GM12872 (cell line): Measurements from ENCODE around the gene ARHGEF6.

Experiments
- TF ChIP-seq, protein P1 (sequence below): IDR thresholded peaks from 3 replicates; pipeline ENCODE4 v1.5.1; 2011; ENCODE audit warnings: low read depth, mild to moderate bottlenecking, low read length, moderate library complexity; ENCODE audit not compliant: insufficient read depth

Gene ARHGEF6

GRCh38 chrX:136736690-136737089 is 44.0 kb downstream of the ARHGEF6 start:
- TF ChIP-seq, protein P1, sequence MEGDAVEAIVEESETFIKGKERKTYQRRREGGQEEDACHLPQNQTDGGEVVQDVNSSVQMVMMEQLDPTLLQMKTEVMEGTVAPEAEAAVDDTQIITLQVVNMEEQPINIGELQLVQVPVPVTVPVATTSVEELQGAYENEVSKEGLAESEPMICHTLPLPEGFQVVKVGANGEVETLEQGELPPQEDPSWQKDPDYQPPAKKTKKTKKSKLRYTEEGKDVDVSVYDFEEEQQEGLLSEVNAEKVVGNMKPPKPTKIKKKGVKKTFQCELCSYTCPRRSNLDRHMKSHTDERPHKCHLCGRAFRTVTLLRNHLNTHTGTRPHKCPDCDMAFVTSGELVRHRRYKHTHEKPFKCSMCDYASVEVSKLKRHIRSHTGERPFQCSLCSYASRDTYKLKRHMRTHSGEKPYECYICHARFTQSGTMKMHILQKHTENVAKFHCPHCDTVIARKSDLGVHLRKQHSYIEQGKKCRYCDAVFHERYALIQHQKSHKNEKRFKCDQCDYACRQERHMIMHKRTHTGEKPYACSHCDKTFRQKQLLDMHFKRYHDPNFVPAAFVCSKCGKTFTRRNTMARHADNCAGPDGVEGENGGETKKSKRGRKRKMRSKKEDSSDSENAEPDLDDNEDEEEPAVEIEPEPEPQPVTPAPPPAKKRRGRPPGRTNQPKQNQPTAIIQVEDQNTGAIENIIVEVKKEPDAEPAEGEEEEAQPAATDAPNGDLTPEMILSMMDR, result no peak

GRCh38 chrX:136735601-136736000 is 45.1 kb downstream of the ARHGEF6 start:
- TF ChIP-seq, protein P1, result no peak

DNA sequence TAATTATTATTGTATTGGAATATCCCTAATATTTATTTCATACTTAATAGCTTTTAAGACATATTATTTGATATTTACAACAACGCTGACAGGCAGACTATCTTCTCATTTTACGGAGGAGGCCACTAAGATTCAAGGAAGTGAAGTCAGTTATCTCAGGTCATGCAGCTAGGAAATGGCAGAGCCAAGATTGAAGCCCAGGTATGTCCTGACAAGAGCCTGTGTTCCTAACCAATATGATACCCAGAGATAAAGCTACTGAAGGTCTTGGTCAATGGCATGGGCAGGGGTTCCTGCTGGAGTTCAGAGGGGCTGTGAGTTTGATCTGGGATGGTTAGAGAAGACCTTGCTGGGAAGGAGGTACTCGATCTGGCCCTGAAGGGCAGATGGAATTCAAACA is 47.1 kb downstream of the ARHGEF6 start:
- TF ChIP-seq, protein P1, result no peak

- TF ChIP-seq, protein P1, result no peak
These were observed 48.9 kb downstream of the ARHGEF6 start for GRCh38 chrX:136731798-136732197.

GRCh38 chrX:136731207-136731782 is 49.4 kb downstream of the ARHGEF6 start:
- TF ChIP-seq, protein P1, result no peak

- TF ChIP-seq, protein P1, result no peak
These were observed 52.3 kb downstream of the ARHGEF6 start for GRCh38 chrX:136728393-136728792.

DNA sequence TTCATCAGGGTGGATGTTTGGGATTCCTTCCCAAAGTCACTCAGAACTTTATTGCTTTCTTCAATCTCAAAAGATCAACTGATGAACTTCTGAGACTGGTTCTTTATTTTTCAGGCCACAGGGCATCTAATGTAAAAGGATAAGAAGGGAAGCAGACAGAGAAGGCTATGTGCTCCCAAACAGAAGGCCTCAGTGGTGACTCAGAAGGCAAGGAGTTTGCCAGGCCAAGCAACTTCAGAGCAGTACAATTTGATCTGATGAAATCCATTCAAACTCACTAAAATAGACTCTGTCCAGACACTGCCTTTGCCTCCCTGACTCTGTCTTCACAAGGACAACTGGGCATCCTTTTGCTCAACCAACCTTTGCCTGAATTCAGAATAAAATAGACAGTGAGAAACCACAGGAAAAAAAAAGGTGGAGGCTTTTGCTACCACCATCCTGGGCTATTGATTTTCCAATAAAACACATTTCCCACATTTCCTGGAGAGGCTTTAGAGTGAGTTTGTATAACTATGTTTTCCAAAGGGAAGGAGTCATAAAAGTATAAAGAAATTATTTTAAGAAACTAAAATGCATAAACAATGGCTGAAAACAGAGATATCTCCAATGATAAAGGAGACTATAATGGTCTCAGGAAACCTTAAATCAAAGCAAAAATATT is 55.2 kb downstream of the ARHGEF6 start:
- TF ChIP-seq, protein P1, result no peak
